ENCODE measurements around the gene INVS. TPM values are rescaled to one million over a fixed set of nuclear protein-coding genes. Genes with fewer than 3 reads are reported as not detected.

Gene INVS
- total and polyA plus RNA-seq, 2 experiments from 2014 or later: 4.1 to 8.7 TPM

DNA sequence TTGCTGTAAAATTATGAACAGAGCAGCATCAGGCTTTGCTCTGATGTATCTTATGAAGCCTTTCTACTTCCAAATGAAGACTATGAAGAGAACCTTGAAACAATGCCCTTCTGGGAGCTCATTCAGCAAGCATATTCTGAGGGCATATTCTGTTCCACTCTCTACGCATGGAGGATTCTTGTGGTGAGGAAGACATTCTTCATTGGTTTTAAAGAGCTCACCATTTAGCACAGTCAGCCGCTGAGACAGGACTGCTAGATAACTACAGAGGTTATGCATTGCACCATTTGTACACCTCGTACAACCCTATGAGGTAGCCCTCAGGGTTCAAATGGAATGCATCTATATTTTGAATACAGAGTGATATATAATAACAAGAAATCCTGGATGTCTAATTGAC lies 61.0 kb downstream of the INVS start:
- TF ChIP-seq EZH2phosphoT487 (IDR thresholded peaks at IDR 0.05; ENCODE audit: unreplicated experiment) (no peak), CREB1 (CRISPR knock-in tag; IDR thresholded peaks at IDR 0.05; ENCODE audit: low read depth) (no peak), EZH2 (IDR thresholded peaks at IDR 0.05; ENCODE audit: low read depth, unreplicated experiment) (no peak), STAT1 (IDR thresholded peaks at IDR 0.05; ENCODE audit: unreplicated experiment) (no peak), ZNF331 (CRISPR knock-in tag; IDR thresholded peaks at IDR 0.05; ENCODE audit: low read depth) (no peak), NANOG (IDR thresholded peaks at IDR 0.05; ENCODE audit: borderline replicate concordance) (no peak), ZNF114 (CRISPR knock-in tag; IDR thresholded peaks at IDR 0.05) (no peak), JUNB (IDR thresholded peaks at IDR 0.05; ENCODE audit: unreplicated experiment) (no peak), POLR2AphosphoS5 (IDR thresholded peaks at IDR 0.05; ENCODE audit: low read depth) (no peak)
- TF ChIP-seq, protein P1, sequence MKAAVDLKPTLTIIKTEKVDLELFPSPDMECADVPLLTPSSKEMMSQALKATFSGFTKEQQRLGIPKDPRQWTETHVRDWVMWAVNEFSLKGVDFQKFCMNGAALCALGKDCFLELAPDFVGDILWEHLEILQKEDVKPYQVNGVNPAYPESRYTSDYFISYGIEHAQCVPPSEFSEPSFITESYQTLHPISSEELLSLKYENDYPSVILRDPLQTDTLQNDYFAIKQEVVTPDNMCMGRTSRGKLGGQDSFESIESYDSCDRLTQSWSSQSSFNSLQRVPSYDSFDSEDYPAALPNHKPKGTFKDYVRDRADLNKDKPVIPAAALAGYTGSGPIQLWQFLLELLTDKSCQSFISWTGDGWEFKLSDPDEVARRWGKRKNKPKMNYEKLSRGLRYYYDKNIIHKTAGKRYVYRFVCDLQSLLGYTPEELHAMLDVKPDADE (IDR thresholded peaks at IDR 0.05): no peak
- TF ChIP-seq, protein P2, sequence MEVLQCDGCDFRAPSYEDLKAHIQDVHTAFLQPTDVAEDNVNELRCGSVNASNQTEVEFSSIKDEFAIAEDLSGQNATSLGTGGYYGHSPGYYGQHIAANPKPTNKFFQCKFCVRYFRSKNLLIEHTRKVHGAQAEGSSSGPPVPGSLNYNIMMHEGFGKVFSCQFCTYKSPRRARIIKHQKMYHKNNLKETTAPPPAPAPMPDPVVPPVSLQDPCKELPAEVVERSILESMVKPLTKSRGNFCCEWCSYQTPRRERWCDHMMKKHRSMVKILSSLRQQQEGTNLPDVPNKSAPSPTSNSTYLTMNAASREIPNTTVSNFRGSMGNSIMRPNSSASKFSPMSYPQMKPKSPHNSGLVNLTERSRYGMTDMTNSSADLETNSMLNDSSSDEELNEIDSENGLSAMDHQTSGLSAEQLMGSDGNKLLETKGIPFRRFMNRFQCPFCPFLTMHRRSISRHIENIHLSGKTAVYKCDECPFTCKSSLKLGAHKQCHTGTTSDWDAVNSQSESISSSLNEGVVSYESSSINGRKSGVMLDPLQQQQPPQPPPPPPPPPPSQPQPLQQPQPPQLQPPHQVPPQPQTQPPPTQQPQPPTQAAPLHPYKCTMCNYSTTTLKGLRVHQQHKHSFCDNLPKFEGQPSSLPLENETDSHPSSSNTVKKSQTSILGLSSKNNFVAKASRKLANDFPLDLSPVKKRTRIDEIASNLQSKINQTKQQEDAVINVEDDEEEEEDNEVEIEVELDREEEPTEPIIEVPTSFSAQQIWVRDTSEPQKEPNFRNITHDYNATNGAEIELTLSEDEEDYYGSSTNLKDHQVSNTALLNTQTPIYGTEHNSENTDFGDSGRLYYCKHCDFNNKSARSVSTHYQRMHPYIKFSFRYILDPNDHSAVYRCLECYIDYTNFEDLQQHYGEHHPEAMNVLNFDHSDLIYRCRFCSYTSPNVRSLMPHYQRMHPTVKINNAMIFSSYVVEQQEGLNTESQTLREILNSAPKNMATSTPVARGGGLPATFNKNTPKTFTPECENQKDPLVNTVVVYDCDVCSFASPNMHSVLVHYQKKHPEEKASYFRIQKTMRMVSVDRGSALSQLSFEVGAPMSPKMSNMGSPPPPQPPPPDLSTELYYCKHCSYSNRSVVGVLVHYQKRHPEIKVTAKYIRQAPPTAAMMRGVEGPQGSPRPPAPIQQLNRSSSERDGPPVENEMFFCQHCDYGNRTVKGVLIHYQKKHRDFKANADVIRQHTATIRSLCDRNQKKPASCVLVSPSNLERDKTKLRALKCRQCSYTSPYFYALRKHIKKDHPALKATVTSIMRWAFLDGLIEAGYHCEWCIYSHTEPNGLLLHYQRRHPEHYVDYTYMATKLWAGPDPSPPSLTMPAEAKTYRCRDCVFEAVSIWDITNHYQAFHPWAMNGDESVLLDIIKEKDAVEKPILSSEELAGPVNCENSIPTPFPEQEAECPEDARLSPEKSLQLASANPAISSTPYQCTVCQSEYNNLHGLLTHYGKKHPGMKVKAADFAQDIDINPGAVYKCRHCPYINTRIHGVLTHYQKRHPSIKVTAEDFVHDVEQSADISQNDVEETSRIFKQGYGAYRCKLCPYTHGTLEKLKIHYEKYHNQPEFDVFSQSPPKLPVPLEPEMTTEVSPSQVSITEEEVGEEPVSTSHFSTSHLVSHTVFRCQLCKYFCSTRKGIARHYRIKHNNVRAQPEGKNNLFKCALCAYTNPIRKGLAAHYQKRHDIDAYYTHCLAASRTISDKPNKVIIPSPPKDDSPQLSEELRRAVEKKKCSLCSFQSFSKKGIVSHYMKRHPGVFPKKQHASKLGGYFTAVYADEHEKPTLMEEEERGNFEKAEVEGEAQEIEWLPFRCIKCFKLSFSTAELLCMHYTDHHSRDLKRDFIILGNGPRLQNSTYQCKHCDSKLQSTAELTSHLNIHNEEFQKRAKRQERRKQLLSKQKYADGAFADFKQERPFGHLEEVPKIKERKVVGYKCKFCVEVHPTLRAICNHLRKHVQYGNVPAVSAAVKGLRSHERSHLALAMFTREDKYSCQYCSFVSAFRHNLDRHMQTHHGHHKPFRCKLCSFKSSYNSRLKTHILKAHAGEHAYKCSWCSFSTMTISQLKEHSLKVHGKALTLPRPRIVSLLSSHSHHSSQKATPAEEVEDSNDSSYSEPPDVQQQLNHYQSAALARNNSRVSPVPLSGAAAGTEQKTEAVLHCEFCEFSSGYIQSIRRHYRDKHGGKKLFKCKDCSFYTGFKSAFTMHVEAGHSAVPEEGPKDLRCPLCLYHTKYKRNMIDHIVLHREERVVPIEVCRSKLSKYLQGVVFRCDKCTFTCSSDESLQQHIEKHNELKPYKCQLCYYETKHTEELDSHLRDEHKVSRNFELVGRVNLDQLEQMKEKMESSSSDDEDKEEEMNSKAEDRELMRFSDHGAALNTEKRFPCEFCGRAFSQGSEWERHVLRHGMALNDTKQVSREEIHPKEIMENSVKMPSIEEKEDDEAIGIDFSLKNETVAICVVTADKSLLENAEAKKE (CRISPR knock-in tag; IDR thresholded peaks at IDR 0.05): no peak
- TF ChIP-seq, protein P3, sequence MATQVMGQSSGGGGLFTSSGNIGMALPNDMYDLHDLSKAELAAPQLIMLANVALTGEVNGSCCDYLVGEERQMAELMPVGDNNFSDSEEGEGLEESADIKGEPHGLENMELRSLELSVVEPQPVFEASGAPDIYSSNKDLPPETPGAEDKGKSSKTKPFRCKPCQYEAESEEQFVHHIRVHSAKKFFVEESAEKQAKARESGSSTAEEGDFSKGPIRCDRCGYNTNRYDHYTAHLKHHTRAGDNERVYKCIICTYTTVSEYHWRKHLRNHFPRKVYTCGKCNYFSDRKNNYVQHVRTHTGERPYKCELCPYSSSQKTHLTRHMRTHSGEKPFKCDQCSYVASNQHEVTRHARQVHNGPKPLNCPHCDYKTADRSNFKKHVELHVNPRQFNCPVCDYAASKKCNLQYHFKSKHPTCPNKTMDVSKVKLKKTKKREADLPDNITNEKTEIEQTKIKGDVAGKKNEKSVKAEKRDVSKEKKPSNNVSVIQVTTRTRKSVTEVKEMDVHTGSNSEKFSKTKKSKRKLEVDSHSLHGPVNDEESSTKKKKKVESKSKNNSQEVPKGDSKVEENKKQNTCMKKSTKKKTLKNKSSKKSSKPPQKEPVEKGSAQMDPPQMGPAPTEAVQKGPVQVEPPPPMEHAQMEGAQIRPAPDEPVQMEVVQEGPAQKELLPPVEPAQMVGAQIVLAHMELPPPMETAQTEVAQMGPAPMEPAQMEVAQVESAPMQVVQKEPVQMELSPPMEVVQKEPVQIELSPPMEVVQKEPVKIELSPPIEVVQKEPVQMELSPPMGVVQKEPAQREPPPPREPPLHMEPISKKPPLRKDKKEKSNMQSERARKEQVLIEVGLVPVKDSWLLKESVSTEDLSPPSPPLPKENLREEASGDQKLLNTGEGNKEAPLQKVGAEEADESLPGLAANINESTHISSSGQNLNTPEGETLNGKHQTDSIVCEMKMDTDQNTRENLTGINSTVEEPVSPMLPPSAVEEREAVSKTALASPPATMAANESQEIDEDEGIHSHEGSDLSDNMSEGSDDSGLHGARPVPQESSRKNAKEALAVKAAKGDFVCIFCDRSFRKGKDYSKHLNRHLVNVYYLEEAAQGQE (IDR thresholded peaks at IDR 0.05; ENCODE audit: unreplicated experiment): no peak
- TF ChIP-seq, protein P4, sequence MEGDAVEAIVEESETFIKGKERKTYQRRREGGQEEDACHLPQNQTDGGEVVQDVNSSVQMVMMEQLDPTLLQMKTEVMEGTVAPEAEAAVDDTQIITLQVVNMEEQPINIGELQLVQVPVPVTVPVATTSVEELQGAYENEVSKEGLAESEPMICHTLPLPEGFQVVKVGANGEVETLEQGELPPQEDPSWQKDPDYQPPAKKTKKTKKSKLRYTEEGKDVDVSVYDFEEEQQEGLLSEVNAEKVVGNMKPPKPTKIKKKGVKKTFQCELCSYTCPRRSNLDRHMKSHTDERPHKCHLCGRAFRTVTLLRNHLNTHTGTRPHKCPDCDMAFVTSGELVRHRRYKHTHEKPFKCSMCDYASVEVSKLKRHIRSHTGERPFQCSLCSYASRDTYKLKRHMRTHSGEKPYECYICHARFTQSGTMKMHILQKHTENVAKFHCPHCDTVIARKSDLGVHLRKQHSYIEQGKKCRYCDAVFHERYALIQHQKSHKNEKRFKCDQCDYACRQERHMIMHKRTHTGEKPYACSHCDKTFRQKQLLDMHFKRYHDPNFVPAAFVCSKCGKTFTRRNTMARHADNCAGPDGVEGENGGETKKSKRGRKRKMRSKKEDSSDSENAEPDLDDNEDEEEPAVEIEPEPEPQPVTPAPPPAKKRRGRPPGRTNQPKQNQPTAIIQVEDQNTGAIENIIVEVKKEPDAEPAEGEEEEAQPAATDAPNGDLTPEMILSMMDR (conservative IDR thresholded peaks at IDR 0.05; ENCODE audit: low read depth in 2 of 2): no peak
- Mint-ChIP-seq H3K36me3 (ENCODE audit: low read depth) (no peaks in the 10 kb centered on the region), H3K4me1 (peaks cover 6% of the 10 kb centered on the region), H3K9me3 (no peaks in the 10 kb centered on the region; the same call in 2 of the 3 replicates), H3K27ac (no peak overlapping the region), H3K4me3 (no peak overlapping the region), H3K27me3 (ENCODE audit: insufficient read depth, low read depth, poor library complexity) (no peaks in the 10 kb centered on the region)
- H3K4me3 ChIP-seq: no peak overlapping the region
- no peak for ATAC-seq
- H3K9me2 ChIP-seq (ENCODE audit: insufficient read depth): no peaks in the 10 kb centered on the region
- no peaks in the 10 kb centered on the region for H3K79me2 ChIP-seq (replicated peaks; ENCODE audit: insufficient read depth)
- no peak for DNase-seq (ENCODE audit: low spot score)
- H3K27me3 ChIP-seq (ENCODE audit: insufficient read depth): no peaks in the 10 kb centered on the region
- no peak overlapping the region for H3K27ac ChIP-seq (ENCODE audit: low read depth)
- H4K20me1 ChIP-seq (replicated peaks; ENCODE audit: insufficient read depth): no peaks in the 10 kb centered on the region
- no peak overlapping the region for H2AFZ ChIP-seq
- H3K4me1 ChIP-seq (ENCODE audit: insufficient read depth): peaks cover 8% of the 10 kb centered on the region; the same call in 1 of the 2 replicates
- no peaks in the 10 kb centered on the region for H3K36me3 ChIP-seq (ENCODE audit: insufficient read depth)
- no peak overlapping the region for H3K4me2 ChIP-seq
- no peaks in the 10 kb centered on the region for H3F3A ChIP-seq (replicated peaks; ENCODE audit: low read depth)

Data from GM23338 (cell line).